Neural progenitor cell (in vitro differentiated cells): ENCODE data around the gene SLC35F2.

Experiments used
- EZH2 ChIP-seq: fragments of 200-600 bp; sonication (generic); IDR thresholded peaks from 2 replicates; pipeline ENCODE4 v1.6.1; 2017; ENCODE audit warnings: antibody characterized with exemption, mild to moderate bottlenecking, moderate library complexity
- EZH2phosphoT487 ChIP-seq: fragments of 200-600 bp; sonication (generic); IDR thresholded peaks from 2 replicates; pipeline ENCODE4 v1.6.1; 2017; ENCODE audit warnings: antibody characterized with exemption
- TF ChIP-seq, protein P1 (sequence below): fragments of 200-600 bp; sonication (generic); IDR thresholded peaks from 2 replicates; pipeline ENCODE4 v1.5.1; 2017; ENCODE audit warnings: antibody characterized with exemption, mild to moderate bottlenecking

DNA sequence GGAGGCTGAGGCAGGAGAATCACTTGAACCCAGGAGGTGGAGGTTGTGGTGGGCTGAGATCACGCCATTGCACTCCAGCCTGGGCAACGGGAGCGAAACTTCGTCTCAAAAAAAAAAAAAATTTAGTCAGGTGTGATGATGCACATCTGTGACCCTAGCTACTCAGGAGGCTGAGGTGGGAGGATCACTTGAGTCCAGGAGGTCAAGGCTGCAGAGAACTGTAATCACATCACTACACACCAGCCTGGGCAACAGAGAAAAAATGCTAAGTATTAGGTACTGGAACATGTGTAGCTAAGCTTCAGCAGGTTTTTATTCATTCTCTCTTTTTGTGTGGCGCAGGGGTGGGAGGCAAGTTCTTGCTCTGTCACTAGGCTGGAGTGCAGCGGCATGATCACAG, 82.5 kb downstream of the SLC35F2 start:
- TF ChIP-seq, protein P1, sequence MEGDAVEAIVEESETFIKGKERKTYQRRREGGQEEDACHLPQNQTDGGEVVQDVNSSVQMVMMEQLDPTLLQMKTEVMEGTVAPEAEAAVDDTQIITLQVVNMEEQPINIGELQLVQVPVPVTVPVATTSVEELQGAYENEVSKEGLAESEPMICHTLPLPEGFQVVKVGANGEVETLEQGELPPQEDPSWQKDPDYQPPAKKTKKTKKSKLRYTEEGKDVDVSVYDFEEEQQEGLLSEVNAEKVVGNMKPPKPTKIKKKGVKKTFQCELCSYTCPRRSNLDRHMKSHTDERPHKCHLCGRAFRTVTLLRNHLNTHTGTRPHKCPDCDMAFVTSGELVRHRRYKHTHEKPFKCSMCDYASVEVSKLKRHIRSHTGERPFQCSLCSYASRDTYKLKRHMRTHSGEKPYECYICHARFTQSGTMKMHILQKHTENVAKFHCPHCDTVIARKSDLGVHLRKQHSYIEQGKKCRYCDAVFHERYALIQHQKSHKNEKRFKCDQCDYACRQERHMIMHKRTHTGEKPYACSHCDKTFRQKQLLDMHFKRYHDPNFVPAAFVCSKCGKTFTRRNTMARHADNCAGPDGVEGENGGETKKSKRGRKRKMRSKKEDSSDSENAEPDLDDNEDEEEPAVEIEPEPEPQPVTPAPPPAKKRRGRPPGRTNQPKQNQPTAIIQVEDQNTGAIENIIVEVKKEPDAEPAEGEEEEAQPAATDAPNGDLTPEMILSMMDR, result no peak
- TF ChIP-seq EZH2, result no peak
- TF ChIP-seq EZH2phosphoT487, result no peak
